ENCODE data around the gene HMGXB3. TPM values are rescaled to one million over a fixed set of nuclear protein-coding genes. Genes with fewer than 3 reads are reported as not detected.
"Not testable (repeated sequence)": the region's sequence is repeated elsewhere in the genome, so short reads cannot be mapped to it uniquely, and the experiment has no call there.

The HMGXB3 gene
- total RNA-seq, 2 donors from 2014 or later, result 22.6 to 43.5 TPM

GRCh38 chr5:150024346-150024984 is 23.9 kb downstream of the HMGXB3 start:
- no peak for TF ChIP-seq POLR2A (IDR thresholded peaks at IDR 0.05)
- TF ChIP-seq CTCF (IDR thresholded peaks at IDR 0.05), result no peak
- ATAC-seq, result peak; percentile 30
- Histone ChIP-seq H3K4me3 (no peak overlapping the region), H3K27ac (no peak overlapping the region), H3K27me3 (no peaks in the 10 kb centered on the region), H3K36me3 (replicated peaks in 1 of 2; ENCODE audit: insufficient read depth in 1 of 2, low read depth in 2 of 2) (peaks cover 0 to 16% of the 10 kb centered on the region in 2 donors), H3K4me1 (peaks cover 8% of the 10 kb centered on the region), H3K9me3 (no peaks in the 10 kb centered on the region)
- DNase-seq, result no peak
- 81 to 87% methylated on average over 9 of the region's 9 CpGs for WGBS, 2 donors
- intact Hi-C loops (cut with DNase I), result no loop called here

GRCh38 chr5:150026682-150027172 is 26.2 kb downstream of the HMGXB3 start:
- WGBS, 2 donors, result 85 to 96% methylated on average over 4 of the region's 4 CpGs
- H3K27me3 ChIP-seq, result no peaks in the 10 kb centered on the region
- H3K4me3 ChIP-seq, result no peak overlapping the region
- peaks cover 0 to 32% of the 10 kb centered on the region in 2 donors for H3K36me3 ChIP-seq (replicated peaks in 1 of 2; ENCODE audit: insufficient read depth in 1 of 2, low read depth in 2 of 2)
- no peak for TF ChIP-seq CTCF (IDR thresholded peaks at IDR 0.05)
- TF ChIP-seq POLR2A (IDR thresholded peaks at IDR 0.05), result no peak
- H3K9me3 ChIP-seq, result no peaks in the 10 kb centered on the region
- DNase-seq, result no peak
- intact Hi-C loops (cut with DNase I), result no loop called here
- no peak overlapping the region for H3K27ac ChIP-seq
- H3K4me1 ChIP-seq, result peaks cover 8% of the 10 kb centered on the region
- no peak for ATAC-seq

- H3K4me1 ChIP-seq; H3K4me3 ChIP-seq; intact Hi-C loops (cut with DNase I); DNase-seq; H3K9me3 ChIP-seq; H3K27ac ChIP-seq; H3K27me3 ChIP-seq; ATAC-seq: not testable (repeated sequence)
- peaks cover 4 to 42% of the 10 kb centered on the region in 2 donors for H3K36me3 ChIP-seq (replicated peaks in 1 of 2; ENCODE audit: insufficient read depth in 1 of 2, low read depth in 2 of 2)
- WGBS, 2 donors, result 58 to 83% methylated on average over 1 of the region's 1 CpG
Measured at GRCh38 chr5:150028047-150028446, 27.5 kb downstream of the HMGXB3 start.

GRCh38 chr5:150033334-150033733 is 32.8 kb downstream of the HMGXB3 start:
- H3K4me3 ChIP-seq, result no peak overlapping the region
- intact Hi-C loops (cut with DNase I), result no loop called here
- H3K36me3 ChIP-seq (replicated peaks in 1 of 2; ENCODE audit: insufficient read depth in 1 of 2, low read depth in 2 of 2), result peaks cover 11 to 52% of the 10 kb centered on the region in 2 donors
- H3K9me3 ChIP-seq, result no peaks in the 10 kb centered on the region
- DNase-seq (no peak), ATAC-seq (no peak)
- no peaks in the 10 kb centered on the region for H3K4me1 ChIP-seq
- H3K27ac ChIP-seq, result no peak overlapping the region
- TF ChIP-seq POLR2A (IDR thresholded peaks at IDR 0.05), result no peak
- 90 to 93% methylated on average over 4 of the region's 4 CpGs for WGBS, 2 donors
- H3K27me3 ChIP-seq, result no peaks in the 10 kb centered on the region

- Histone ChIP-seq H3K9me3 (no peaks in the 10 kb centered on the region), H3K27ac (no peak overlapping the region), H3K4me3 (no peak overlapping the region), H3K27me3 (no peaks in the 10 kb centered on the region), H3K36me3 (replicated peaks in 1 of 2; ENCODE audit: insufficient read depth in 1 of 2, low read depth in 2 of 2) (peaks cover 11 to 54% of the 10 kb centered on the region in 2 donors), H3K4me1 (no peaks in the 10 kb centered on the region)
- ATAC-seq, result no peak
- intact Hi-C loops (cut with DNase I), result no loop called here
- TF ChIP-seq POLR2A (IDR thresholded peaks at IDR 0.05) (no peak), CTCF (IDR thresholded peaks at IDR 0.05) (no peak)
- WGBS, 2 donors, result 87 to 89% methylated on average over 4 of the region's 4 CpGs
- DNase-seq, result peak in 1 of 4 donors; percentile 39
Measured at GRCh38 chr5:150034662-150035061, 34.1 kb downstream of the HMGXB3 start.

Data from body of pancreas (tissue), 4 donors.